Measurements from ENCODE around the gene RCAN2.

DNA sequence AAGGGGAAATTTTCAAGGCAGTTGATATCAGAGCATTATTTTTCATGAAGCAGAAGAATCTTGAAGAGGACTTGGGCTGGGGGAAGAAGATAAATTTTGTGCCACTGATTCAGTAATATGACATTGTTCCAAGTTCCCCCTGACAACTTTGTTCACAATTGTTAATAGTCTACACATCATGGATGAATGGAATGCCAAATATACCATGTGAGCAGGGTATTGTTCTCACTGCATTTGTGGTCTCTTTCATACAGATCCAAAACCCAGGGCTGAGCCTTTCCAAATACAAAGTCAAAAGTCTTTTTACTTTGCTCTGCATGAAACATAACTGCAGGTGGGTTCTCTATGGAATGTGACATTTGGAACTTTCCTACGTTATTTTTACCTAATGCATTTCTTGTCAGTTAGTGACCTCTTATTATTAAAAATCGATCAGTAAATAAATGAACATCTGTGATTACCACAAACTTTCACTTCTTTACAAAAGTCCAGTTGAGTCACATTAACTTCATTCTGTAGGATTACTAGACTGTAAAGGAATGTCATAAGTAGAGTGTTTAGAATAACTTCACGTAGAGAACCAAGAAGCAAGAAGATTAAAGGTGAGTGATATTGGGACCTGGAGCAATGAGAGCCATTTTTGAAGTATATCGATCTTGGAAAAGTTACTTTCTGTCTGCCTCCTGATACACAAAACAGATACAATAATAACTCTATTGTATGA, 100.9 kb downstream of the RCAN2 start:
- TF ChIP-seq EZH2 (IDR thresholded peaks at IDR 0.05; ENCODE audit: borderline replicate concordance, low read depth, low read length, poor library complexity, severe bottlenecking) = no peak
- TF ChIP-seq, protein P1, sequence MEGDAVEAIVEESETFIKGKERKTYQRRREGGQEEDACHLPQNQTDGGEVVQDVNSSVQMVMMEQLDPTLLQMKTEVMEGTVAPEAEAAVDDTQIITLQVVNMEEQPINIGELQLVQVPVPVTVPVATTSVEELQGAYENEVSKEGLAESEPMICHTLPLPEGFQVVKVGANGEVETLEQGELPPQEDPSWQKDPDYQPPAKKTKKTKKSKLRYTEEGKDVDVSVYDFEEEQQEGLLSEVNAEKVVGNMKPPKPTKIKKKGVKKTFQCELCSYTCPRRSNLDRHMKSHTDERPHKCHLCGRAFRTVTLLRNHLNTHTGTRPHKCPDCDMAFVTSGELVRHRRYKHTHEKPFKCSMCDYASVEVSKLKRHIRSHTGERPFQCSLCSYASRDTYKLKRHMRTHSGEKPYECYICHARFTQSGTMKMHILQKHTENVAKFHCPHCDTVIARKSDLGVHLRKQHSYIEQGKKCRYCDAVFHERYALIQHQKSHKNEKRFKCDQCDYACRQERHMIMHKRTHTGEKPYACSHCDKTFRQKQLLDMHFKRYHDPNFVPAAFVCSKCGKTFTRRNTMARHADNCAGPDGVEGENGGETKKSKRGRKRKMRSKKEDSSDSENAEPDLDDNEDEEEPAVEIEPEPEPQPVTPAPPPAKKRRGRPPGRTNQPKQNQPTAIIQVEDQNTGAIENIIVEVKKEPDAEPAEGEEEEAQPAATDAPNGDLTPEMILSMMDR (conservative IDR thresholded peaks at IDR 0.05; ENCODE audit: low read depth, low read length) = no peak

All from A673 (cell line).